ENCODE data around the gene ABHD17C. TPM values are rescaled to one million over a fixed set of nuclear protein-coding genes. Genes with fewer than 3 reads are reported as not detected.

ABHD17C gene
- total and polyA plus RNA-seq, 2 donors (not counting 3 experiments of a cell fraction or from before 2014, with no cell fraction given) = 5.9 to 10.9 TPM

DNA sequence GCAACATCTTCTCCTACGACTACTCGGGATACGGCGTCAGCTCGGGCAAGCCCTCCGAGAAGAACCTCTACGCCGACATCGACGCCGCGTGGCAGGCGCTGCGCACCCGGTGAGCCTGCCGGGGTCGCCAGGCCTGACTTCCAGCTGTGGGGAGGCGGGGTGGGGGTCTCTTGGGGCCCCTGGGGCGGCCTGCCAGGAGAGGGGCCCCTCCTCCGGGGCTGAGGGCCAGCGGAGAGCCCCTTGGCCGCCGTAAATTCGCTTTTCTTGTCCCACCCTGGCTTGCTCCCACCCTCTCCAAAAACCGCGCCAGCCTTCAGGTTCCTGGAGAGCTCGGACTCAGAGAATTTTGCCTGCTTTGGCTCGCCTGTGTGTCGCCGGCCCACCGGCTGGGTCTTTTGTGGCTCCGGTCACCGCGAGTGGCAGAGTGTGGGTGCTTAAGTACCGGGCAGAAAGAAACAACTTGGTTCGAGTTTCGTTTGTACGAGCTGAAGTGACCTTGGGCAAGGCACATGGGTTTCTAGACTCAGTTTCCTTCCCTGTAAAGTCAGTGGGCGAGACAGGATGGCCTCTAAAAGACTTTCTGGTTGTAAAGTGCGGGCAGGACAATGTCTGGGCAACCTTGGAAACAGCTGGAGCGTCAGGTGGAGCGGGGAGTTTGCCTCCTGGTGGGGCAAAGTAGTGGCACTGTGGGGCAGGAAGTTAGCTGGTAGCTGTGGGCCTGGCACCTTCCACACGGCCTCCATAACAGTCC, 976 bp downstream of the ABHD17C start:
- Histone ChIP-seq H3K9ac (replicated peaks; ENCODE audit: extremely low read depth, insufficient read depth, low read length) (peak overlapping the region; percentile 66), H3K4me3 (replicated peaks in 1 of 3; ENCODE audit: insufficient read depth in 1 of 3, low read depth in 1 of 3, low read length in 3 of 3) (peak overlapping the region; percentile 80 to 96 (median 85)), H3K4me2 (ENCODE audit: insufficient read depth, low read length) (peak overlapping the region; percentile 89), H4K20me1 (replicated peaks; ENCODE audit: control insufficient read depth, extremely low read depth, insufficient read depth, low read length) (no peaks in the 10 kb centered on the region), H3K27me3 (ENCODE audit: control insufficient read depth in 2 of 2, insufficient read depth in 2 of 2, low read length in 2 of 2) (no peaks in the 10 kb centered on the region), H3K9me3 (replicated peaks; ENCODE audit: control insufficient read depth, insufficient read depth, low read length) (no peaks in the 10 kb centered on the region), H2AFZ (ENCODE audit: low read depth, low read length) (peak overlapping the region; percentile 62), H3K36me3 (ENCODE audit: control insufficient read depth in 2 of 2, extremely low read depth in 1 of 2, insufficient read depth in 2 of 2, low read length in 2 of 2) (no peaks in the 10 kb centered on the region), H3K4me1 (ENCODE audit: control insufficient read depth, extremely low read depth, insufficient read depth, low read length) (peaks cover 16% of the 10 kb centered on the region), H3K9me1 (replicated peaks; ENCODE audit: control insufficient read depth, extremely low read depth, insufficient read depth, low read length) (no peaks in the 10 kb centered on the region), H3K27ac (ENCODE audit: insufficient read depth, low read depth, low read length) (peak overlapping the region; percentile 4), H3K79me2 (ENCODE audit: control insufficient read depth, insufficient read depth, low read length) (peaks cover 43% of the 10 kb centered on the region)
- intact Hi-C loops (cut with micrococcal nuclease) (loop anchor here (1.0 kb wide), 2 partner anchors 80 to 129 kb away; no protein-coding TSS in a partner anchor), dilution Hi-C loops (cut with MboI; ENCODE audit: extremely low pct_ligation_motif_present, low sequenced_read_pairs) (no loop called here)
- no peak for TF ChIP-seq EZH2 (IDR thresholded peaks at IDR 0.05; ENCODE audit: borderline replicate concordance, low read depth, low read length, severe bottlenecking)
- TF ChIP-seq, protein P1, sequence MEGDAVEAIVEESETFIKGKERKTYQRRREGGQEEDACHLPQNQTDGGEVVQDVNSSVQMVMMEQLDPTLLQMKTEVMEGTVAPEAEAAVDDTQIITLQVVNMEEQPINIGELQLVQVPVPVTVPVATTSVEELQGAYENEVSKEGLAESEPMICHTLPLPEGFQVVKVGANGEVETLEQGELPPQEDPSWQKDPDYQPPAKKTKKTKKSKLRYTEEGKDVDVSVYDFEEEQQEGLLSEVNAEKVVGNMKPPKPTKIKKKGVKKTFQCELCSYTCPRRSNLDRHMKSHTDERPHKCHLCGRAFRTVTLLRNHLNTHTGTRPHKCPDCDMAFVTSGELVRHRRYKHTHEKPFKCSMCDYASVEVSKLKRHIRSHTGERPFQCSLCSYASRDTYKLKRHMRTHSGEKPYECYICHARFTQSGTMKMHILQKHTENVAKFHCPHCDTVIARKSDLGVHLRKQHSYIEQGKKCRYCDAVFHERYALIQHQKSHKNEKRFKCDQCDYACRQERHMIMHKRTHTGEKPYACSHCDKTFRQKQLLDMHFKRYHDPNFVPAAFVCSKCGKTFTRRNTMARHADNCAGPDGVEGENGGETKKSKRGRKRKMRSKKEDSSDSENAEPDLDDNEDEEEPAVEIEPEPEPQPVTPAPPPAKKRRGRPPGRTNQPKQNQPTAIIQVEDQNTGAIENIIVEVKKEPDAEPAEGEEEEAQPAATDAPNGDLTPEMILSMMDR (IDR thresholded peaks at IDR 0.05; ENCODE audit: extremely low read depth in 1 of 2, insufficient read depth in 1 of 2, low read depth in 1 of 2, low read length in 2 of 2) = peak; percentile 12 to 37
- peak; percentile 40 for DNase-seq (ENCODE audit: low read depth, low spot score)
- no TSS peak for BruUV-seq (replicated peaks)
- CTCF ChIA-PET = interaction anchor here (1.0 to 7.3 kb wide), 12 partner anchors 9 to 274 kb away, joined by 3 to 131 read pairs (median 4); partner anchors contain the start of gene CEMIP
- FAIRE-seq = no peak
- POLR2A ChIA-PET = interaction anchor here (0.9 kb wide), 1 partner anchor 128 kb away, joined by 3 read pairs; no protein-coding TSS in a partner anchor

GRCh38 chr15:80697075-80697685, 2.1 kb downstream of the ABHD17C start:
- H3K79me2 ChIP-seq (ENCODE audit: control insufficient read depth, insufficient read depth, low read length) = peaks cover 47% of the 10 kb centered on the region
- ChIA-PET CTCF (interaction anchor here (1.0 to 7.3 kb wide), 10 partner anchors 8 to 241 kb away, joined by 3 to 131 read pairs (median 4); partner anchors contain the start of gene CEMIP), POLR2A (no interaction called here)
- TF ChIP-seq EZH2 (IDR thresholded peaks at IDR 0.05; ENCODE audit: borderline replicate concordance, low read depth, low read length, severe bottlenecking) = no peak
- no peak for TF ChIP-seq POLR2A (IDR thresholded peaks at IDR 0.05; ENCODE audit: low read depth, low read length)
- no peak for TF ChIP-seq MYC (IDR thresholded peaks at IDR 0.05; ENCODE audit: low read depth, low read length)
- TF ChIP-seq, protein P1 (IDR thresholded peaks at IDR 0.05; ENCODE audit: extremely low read depth in 1 of 2, insufficient read depth in 1 of 2, low read depth in 1 of 2, low read length in 2 of 2) = no peak
- TF ChIP-seq FOS (IDR thresholded peaks at IDR 0.05; ENCODE audit: borderline replicate concordance, insufficient read depth, low read length) = no peak
- no peak for TF ChIP-seq MAX (IDR thresholded peaks at IDR 0.05; ENCODE audit: insufficient read depth, insufficient read length)
- no peak for TF ChIP-seq JUN (IDR thresholded peaks at IDR 0.05; ENCODE audit: borderline replicate concordance, insufficient read depth, insufficient read length, low read depth)
- TF ChIP-seq POLR2AphosphoS5 (IDR thresholded peaks at IDR 0.05; ENCODE audit: insufficient read depth, low read depth, low read length) = no peak
- no peak for TF ChIP-seq GATA2 (IDR thresholded peaks at IDR 0.05; ENCODE audit: insufficient read depth, insufficient read length, low read depth, low read length)
- no TSS peak for BruUV-seq (replicated peaks)
- H4K20me1 ChIP-seq (replicated peaks; ENCODE audit: control insufficient read depth, extremely low read depth, insufficient read depth, low read length) = no peaks in the 10 kb centered on the region
- dilution Hi-C loops (cut with MboI; ENCODE audit: extremely low pct_ligation_motif_present, low sequenced_read_pairs) = no loop called here
- peak overlapping the region; percentile 89 for H3K4me2 ChIP-seq (ENCODE audit: insufficient read depth, low read length)
- no peak overlapping the region for H3K27ac ChIP-seq (ENCODE audit: insufficient read depth, low read depth, low read length)
- H2AFZ ChIP-seq (ENCODE audit: low read depth, low read length) = no peak overlapping the region
- H3K4me1 ChIP-seq (ENCODE audit: control insufficient read depth, extremely low read depth, insufficient read depth, low read length) = peaks cover 16% of the 10 kb centered on the region
- H3K36me3 ChIP-seq (ENCODE audit: control insufficient read depth in 2 of 2, extremely low read depth in 1 of 2, insufficient read depth in 2 of 2, low read length in 2 of 2) = no peaks in the 10 kb centered on the region
- H3K9ac ChIP-seq (replicated peaks; ENCODE audit: extremely low read depth, insufficient read depth, low read length) = no peak overlapping the region
- no peak for FAIRE-seq
- peak overlapping the region in 1 of 3 experiments; percentile 80 for H3K4me3 ChIP-seq (replicated peaks in 1 of 3; ENCODE audit: insufficient read depth in 1 of 3, low read depth in 1 of 3, low read length in 3 of 3)
- no peaks in the 10 kb centered on the region for H3K27me3 ChIP-seq (ENCODE audit: control insufficient read depth in 2 of 2, insufficient read depth in 2 of 2, low read length in 2 of 2)
- H3K9me1 ChIP-seq (replicated peaks; ENCODE audit: control insufficient read depth, extremely low read depth, insufficient read depth, low read length) = no peaks in the 10 kb centered on the region
- H3K9me3 ChIP-seq (replicated peaks; ENCODE audit: control insufficient read depth, insufficient read depth, low read length) = no peaks in the 10 kb centered on the region
- DNase-seq (ENCODE audit: low read depth, low spot score) = no peak
- intact Hi-C loops (cut with micrococcal nuclease) = no loop called here

Measured in endothelial cell of umbilical vein (primary cell).